Gastroesophageal sphincter (tissue), 3 donors: ENCODE results near the gene SH3RF3.

Source experiments
- CTCF ChIP-seq, 4 experiments: fragments of 200-600 bp in 2 of 4; fragments of 450-650 bp in 2 of 4; sonication (generic) in 1 of 4; IDR thresholded peaks; one replicate each; pipeline ENCODE4 v1.5.1; 2017 to 2019; ENCODE audit warnings: antibody characterized with exemption in 4 of 4, mild to moderate bottlenecking in 2 of 4, moderate library complexity in 2 of 4
- EP300 ChIP-seq: sonication (generic); formaldehyde crosslinking; IDR thresholded peaks from one replicate; pipeline ENCODE4 v1.6.1; 2017; ENCODE audit warnings: antibody characterized with exemption, mild to moderate bottlenecking
- POLR2A ChIP-seq, 2 donors: fragments of 450-650 bp; IDR thresholded peaks; one replicate each; pipeline ENCODE4 v1.6.1; 2017; ENCODE audit warnings: antibody characterized with exemption in 2 of 2, mild to moderate bottlenecking in 2 of 2, moderate library complexity in 1 of 2
- POLR2AphosphoS5 ChIP-seq: sonication (generic); formaldehyde crosslinking; IDR thresholded peaks from one replicate; pipeline ENCODE4 v1.6.1; 2017; ENCODE audit warnings: antibody characterized with exemption

- no peak for TF ChIP-seq POLR2A (IDR thresholded peaks at IDR 0.05)
- no peak for TF ChIP-seq CTCF (IDR thresholded peaks at IDR 0.05)
- TF ChIP-seq EP300: no peak
- no peak for TF ChIP-seq POLR2AphosphoS5
These were observed 263.1 kb downstream of the SH3RF3 start for GRCh38 chr2:109392140-109392539.
